Effector memory CD8-positive, alpha-beta T cell (primary cell): ENCODE measurements around the gene EFL1.
A peak's percentile ranks its signal among the peaks of the same experiment; 100 is the strongest.
"Not testable (repeated sequence)": the region's sequence is repeated elsewhere in the genome, so short reads cannot be mapped to it uniquely, and the experiment has no call there.

Source experiments
- ATAC-seq: fragments of 150-1000 bp; cut with Tn5 transposase; replicated peaks from 2 replicates; pipeline ENCODE4 v1.10.0; 2021; ENCODE audit warnings: mild to moderate bottlenecking, moderate library complexity
- DNase-seq, 3 experiments: peaks; one replicate each; pipeline ENCODE4 v3.0.0; 2021
- H3K27ac Mint-ChIP-seq, 2 donors: one replicate each; pipeline ENCODE4 v1.8.0; 2022; ENCODE audit warnings: mild to moderate bottlenecking in 2 of 2, mixed read lengths in 2 of 2, moderate library complexity in 2 of 2
- H3K27me3 Mint-ChIP-seq, 2 donors: one replicate each; pipeline ENCODE4 v1.8.0; 2022; ENCODE audit warnings: mixed read lengths in 2 of 2
- H3K36me3 Mint-ChIP-seq: one replicate; pipeline ENCODE4 v1.8.0; 2022; ENCODE audit warnings: mild to moderate bottlenecking, moderate library complexity, mixed read lengths; ENCODE audit not compliant: insufficient read depth
- H3K4me1 Mint-ChIP-seq, 2 donors: one replicate each; pipeline ENCODE4 v1.8.0; 2022; ENCODE audit warnings: low read depth in 2 of 2, mixed read lengths in 2 of 2
- H3K4me3 Mint-ChIP-seq, 2 donors: one replicate each; pipeline ENCODE4 v1.8.0; 2022; ENCODE audit warnings: mild to moderate bottlenecking in 2 of 2, mixed read lengths in 2 of 2, moderate library complexity in 2 of 2
- H3K9me3 Mint-ChIP-seq, 2 donors: one replicate each; pipeline ENCODE4 v1.8.0; 2022; ENCODE audit warnings: mixed read lengths in 2 of 2

Gene EFL1

DNA sequence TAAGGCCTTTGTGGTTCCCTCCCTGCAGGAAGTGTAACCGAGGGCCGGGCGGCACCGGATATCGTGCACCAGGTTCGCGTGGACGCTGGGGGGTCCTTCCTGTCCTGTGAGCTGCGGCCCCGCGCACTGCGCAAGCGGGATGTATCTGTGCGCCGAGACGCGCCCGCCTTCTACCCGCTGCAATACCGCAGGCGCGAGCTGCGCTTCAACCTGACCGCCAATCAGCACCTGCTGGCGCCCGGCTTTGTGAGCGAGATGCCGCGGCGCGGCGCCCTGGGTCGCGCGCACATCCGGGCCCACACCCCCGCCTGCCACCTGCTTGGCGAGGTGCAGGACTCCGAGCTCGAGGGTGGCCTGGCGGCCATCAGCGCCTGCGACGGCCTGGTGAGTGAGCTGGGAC is 36.0 kb upstream of the EFL1 start:
- peaks cover 0 to 9% of the 10 kb centered on the region in 2 donors for H3K4me1 Mint-ChIP-seq
- DNase-seq, result peak; percentile 40 to 52 (median 44)
- no peaks in the 10 kb centered on the region for H3K9me3 Mint-ChIP-seq
- no peaks in the 10 kb centered on the region for H3K27me3 Mint-ChIP-seq
- peak overlapping the region; percentile 29 to 51 for H3K4me3 Mint-ChIP-seq
- peak overlapping the region; percentile 28 to 35 for H3K27ac Mint-ChIP-seq
- H3K36me3 Mint-ChIP-seq, result peaks cover 7% of the 10 kb centered on the region
- ATAC-seq, result peak; percentile 92

DNA sequence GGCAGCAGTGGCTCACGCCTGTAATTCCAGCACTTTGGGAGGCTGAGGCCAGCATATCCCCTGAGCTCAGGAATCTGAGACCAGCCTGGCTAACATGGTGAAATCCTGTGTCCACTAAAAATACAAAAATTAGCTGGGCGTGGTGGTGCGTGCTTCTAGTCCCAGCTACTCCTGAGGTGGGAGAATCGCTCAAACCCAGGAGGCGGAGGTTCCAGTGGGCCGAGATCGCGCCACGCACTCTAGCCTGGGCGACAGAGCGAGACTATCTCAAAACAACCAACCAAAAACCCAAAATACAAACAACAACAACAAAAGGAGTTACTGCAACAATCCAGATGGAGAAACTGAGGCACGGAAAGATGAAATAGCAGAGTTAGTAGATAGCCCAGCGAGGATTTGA is 35.5 kb upstream of the EFL1 start:
- H3K4me3 Mint-ChIP-seq, result peak overlapping the region; percentile 29 to 51
- no peaks in the 10 kb centered on the region for H3K27me3 Mint-ChIP-seq
- DNase-seq (no peak), ATAC-seq (no peak)
- peaks cover 0 to 8% of the 10 kb centered on the region in 2 donors for H3K4me1 Mint-ChIP-seq
- H3K9me3 Mint-ChIP-seq, result no peaks in the 10 kb centered on the region
- H3K27ac Mint-ChIP-seq, result peak overlapping the region; percentile 28 to 35
- peaks cover 7% of the 10 kb centered on the region for H3K36me3 Mint-ChIP-seq

DNA sequence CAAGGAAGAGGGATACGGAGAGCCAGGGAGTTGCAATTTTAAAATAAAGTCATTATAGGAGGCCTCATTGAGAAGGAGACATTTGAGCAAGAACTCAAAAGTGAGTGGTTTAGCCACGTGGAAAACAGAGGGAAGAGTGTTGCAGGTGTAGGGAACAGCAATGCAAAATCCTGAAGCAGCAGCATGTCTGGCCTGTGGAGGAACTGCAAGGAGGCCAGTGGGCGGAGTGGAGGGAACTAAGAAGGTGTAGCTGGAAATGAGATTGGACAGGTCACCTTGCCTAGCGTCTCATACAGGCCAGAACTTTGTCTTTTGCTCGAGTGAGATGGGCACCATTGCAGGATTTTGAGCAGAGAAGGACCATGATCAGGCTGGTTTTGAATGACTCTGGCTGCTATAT is 35.0 kb upstream of the EFL1 start:
- Mint-ChIP-seq H3K27ac (no peak overlapping the region), H3K27me3 (no peaks in the 10 kb centered on the region), H3K36me3 (peaks cover 7% of the 10 kb centered on the region), H3K4me3 (peak overlapping the region in 1 of 2 donors; percentile 51), H3K9me3 (no peaks in the 10 kb centered on the region), H3K4me1 (peaks cover 0 to 8% of the 10 kb centered on the region in 2 donors)
- DNase-seq, result no peak
- no peak for ATAC-seq

DNA sequence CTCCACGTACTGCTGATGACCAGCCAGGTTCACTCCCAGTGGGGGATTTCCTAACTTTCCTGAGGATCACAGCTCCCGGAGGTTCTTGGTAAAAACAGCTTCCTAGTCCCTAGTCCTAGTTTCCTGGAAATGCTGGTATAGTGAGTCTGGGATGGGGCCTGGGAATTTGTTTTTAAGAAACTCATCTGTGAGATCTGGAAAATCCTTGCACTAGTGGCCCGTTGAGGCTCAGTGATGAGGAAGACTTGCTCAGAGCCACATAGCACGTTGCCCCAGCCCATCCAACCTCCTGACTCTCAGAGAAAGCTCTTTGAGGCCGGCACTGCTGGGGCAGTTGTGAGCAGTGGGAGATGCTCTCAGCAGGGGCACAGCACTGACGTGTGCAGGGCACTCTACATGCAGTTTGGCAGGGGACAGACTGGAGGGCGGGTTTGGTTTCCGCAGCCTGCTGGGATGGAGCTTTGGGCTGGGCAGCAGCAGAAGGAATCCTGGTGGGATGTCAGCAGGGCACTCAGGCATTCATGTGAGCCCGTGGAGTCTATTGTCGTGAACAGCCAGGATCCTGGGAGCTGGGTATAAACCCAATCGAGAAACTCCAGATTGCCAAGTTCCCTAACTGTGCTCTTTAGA is 31.6 kb upstream of the EFL1 start:
- no peak overlapping the region for H3K27ac Mint-ChIP-seq
- H3K4me1 Mint-ChIP-seq, result peaks cover 0 to 8% of the 10 kb centered on the region in 2 donors
- ATAC-seq, result no peak
- no peak overlapping the region for H3K4me3 Mint-ChIP-seq
- H3K27me3 Mint-ChIP-seq, result no peaks in the 10 kb centered on the region
- no peak for DNase-seq
- H3K36me3 Mint-ChIP-seq, result peaks cover 7% of the 10 kb centered on the region
- H3K9me3 Mint-ChIP-seq, result peaks cover 0 to 2% of the 10 kb centered on the region in 2 donors

DNA sequence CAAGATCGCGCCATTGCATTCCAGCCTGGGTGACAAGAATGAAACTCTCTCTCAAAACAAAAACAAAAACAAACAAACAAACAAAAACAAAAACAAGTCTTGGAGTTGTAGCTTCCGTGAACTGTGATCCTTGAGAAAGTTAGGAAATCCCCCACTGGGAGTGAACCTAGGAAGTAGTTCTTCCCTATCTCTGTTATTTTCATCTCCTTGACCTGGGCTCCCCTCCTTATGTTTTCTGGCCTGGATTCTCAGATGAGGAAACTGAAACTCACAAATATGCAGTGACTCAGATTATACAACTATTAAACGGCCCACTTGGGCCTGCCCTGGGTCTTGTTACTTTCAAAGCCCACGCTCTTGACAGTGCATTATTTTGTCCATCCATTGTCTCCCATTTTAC is 29.7 kb upstream of the EFL1 start:
- Mint-ChIP-seq H3K4me3 (no peak overlapping the region), H3K36me3 (peaks cover 3% of the 10 kb centered on the region), H3K4me1 (peaks cover 4 to 6% of the 10 kb centered on the region in 2 donors), H3K27me3 (no peaks in the 10 kb centered on the region), H3K9me3 (peaks cover 0 to 2% of the 10 kb centered on the region in 2 donors), H3K27ac (peak overlapping the region in 1 of 2 donors; percentile 36)
- ATAC-seq (no peak), DNase-seq (no peak)

DNA sequence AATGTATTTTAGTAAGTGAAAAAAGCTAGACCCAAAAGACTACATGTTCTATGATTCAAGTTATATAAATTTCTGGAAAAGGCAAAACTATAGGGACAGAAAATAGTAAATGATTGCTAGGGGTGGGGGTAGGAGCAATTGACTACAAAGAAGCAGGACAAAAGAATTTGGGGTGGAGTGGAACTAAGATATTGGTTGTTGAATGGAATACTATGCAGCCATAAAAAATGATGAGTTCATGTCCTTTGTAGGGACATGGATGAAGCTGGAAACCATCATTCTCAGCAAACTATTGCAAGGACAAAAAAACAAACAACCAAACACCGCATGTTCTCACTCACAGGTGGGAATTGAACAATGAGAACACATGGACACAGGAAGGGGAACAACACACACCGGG is 25.7 kb upstream of the EFL1 start:
- not testable (repeated sequence) for H3K9me3 Mint-ChIP-seq, H3K36me3 Mint-ChIP-seq, DNase-seq, H3K27ac Mint-ChIP-seq, H3K27me3 Mint-ChIP-seq, ATAC-seq, H3K4me3 Mint-ChIP-seq
- H3K4me1 Mint-ChIP-seq, result peaks cover 13 to 14% of the 10 kb centered on the region in 2 donors

DNA sequence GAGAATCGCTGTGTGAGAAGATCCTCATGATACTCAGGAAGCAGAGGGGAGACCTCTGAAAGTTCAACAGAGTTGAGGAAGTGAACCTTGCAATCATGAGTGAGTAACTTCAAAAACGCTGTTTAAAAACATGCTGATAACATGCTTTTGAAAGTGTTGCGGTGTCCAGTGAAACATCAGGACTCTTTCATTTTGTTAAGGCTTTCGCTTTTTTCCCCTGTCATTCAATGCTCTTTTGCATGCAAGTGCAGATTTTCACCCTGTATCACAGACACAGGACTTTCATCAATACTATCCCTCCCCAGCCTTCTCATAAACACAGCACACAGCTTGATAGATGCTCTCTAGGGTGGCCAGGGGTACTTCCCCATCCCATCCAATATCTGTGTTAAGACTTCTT is 23.9 kb upstream of the EFL1 start:
- Mint-ChIP-seq H3K27ac (peak overlapping the region; percentile 82 to 84), H3K4me1 (peaks cover 13 to 14% of the 10 kb centered on the region in 2 donors), H3K4me3 (peak overlapping the region; percentile 63 to 74)
- H3K27me3 Mint-ChIP-seq, H3K9me3 Mint-ChIP-seq, DNase-seq, H3K36me3 Mint-ChIP-seq: not testable (repeated sequence)
- ATAC-seq, result peak; percentile 36

DNA sequence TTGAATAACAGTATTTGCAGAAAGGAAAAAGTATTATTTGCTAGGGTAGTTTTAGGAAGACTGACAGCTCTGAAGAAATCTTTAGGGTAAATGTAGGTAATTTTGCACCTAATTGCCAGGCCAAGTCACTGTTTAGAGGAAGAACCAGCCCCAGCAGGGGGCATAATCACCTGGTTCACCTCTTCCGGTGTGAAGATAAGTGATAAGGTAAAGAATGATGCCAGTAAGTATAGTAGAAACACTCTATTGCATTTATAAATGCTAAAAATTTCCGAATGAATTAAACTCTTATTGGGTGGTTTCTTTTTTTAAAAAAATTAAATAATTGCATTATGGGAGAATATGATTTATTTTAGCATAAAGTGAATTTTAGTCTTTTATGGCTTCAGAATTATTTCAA is 21.8 kb upstream of the EFL1 start:
- H3K27ac Mint-ChIP-seq, result not testable (repeated sequence)

DNA sequence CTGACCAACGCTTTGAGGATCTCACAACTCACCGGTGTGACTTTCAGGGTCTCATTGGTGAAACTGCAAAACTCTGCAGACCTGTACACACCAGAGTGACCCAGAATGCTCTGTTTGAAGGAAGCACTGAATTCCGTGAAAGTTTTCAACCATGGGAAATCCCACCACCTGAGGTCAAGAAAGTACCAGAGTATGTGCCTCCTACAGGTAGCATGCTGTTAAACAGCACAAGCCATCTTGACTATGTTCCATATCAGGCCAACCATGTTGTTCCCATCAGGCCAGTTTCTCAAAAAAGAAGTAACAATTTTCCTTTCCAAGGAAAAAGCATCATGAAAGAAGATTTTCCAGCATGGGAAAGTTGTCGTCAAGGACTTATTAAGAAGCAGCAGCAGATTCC is 19.9 kb upstream of the EFL1 start:
- ATAC-seq, H3K36me3 Mint-ChIP-seq, DNase-seq, H3K4me3 Mint-ChIP-seq, H3K27ac Mint-ChIP-seq, H3K9me3 Mint-ChIP-seq: not testable (repeated sequence)
- Mint-ChIP-seq H3K4me1 (peaks cover 10 to 11% of the 10 kb centered on the region in 2 donors), H3K27me3 (peaks cover 7 to 17% of the 10 kb centered on the region in 2 donors)

More for the DNA sequence above, 21.8 kb upstream of the EFL1 start:
- H3K4me1 Mint-ChIP-seq, result peaks cover 13 to 14% of the 10 kb centered on the region in 2 donors
- not testable (repeated sequence) for H3K9me3 Mint-ChIP-seq, DNase-seq, H3K27me3 Mint-ChIP-seq, H3K4me3 Mint-ChIP-seq, H3K36me3 Mint-ChIP-seq
- ATAC-seq, result peak; percentile 75

DNA sequence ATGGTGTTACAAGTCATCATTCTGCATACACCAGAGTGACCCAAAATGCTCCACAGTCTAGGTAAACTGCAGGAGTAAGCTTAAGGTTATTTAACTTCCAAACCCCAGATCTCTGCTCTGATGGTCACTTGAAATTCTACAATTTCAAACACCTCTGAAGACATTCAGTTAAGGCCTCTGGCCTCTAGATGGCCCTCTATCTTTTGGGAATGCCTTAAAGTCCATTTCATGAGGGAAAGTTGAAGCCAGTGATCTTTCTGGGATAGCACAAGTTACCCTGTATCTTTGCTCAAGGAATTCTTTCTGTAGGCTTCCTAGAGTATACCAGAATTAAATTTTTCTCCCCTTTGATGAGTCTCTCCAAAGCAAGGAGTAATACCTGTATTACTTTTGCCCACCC is 18.7 kb upstream of the EFL1 start:
- not testable (repeated sequence) for H3K9me3 Mint-ChIP-seq, ATAC-seq, H3K4me1 Mint-ChIP-seq, H3K27me3 Mint-ChIP-seq, H3K4me3 Mint-ChIP-seq, H3K36me3 Mint-ChIP-seq, H3K27ac Mint-ChIP-seq, DNase-seq

DNA sequence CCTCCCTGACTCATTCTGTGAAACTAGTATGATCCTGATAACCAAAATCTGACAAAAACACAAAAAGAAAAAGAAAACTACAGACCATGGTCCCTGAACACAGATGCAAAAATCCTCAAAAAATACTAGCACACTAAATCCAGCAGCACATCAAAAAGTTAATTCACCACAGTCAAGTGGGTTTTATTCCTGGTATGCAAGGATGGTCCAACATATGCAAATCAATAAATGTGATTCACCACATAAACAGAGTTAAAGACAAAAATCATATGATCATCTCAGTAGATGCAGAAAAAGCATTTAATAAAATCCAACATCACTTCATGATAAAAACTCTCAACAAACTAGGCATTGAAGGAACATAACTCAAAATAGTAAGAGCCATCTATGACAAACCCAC is 12.9 kb upstream of the EFL1 start:
- DNase-seq (no peak), ATAC-seq (no peak)
- H3K9me3 Mint-ChIP-seq, result no peaks in the 10 kb centered on the region
- no peaks in the 10 kb centered on the region for H3K4me1 Mint-ChIP-seq
- no peaks in the 10 kb centered on the region for H3K36me3 Mint-ChIP-seq
- no peak overlapping the region for H3K27ac Mint-ChIP-seq
- H3K27me3 Mint-ChIP-seq, result peaks cover 25 to 32% of the 10 kb centered on the region in 2 donors
- H3K4me3 Mint-ChIP-seq, result no peak overlapping the region

DNA sequence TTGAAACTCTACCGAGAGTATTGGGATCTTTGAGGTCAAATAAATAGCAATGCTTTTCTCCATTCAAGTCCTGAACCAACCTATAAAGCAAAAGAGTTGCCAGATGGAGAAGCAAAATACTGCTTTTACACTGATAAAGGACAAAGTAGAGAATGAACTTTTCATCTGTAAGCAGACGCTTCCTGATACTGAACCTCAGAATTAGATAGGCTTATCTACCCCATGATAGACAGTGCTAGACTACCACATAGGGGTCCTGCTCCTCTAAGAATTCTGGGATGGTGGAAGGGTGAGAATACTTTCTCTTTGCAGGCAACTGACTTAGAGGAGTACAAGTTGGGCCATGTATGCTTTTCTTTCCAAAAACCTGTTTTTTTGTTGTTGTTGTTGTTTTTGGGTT is 9.6 kb upstream of the EFL1 start:
- H3K27ac Mint-ChIP-seq, result no peak overlapping the region
- no peak for DNase-seq
- ATAC-seq, result no peak

DNA sequence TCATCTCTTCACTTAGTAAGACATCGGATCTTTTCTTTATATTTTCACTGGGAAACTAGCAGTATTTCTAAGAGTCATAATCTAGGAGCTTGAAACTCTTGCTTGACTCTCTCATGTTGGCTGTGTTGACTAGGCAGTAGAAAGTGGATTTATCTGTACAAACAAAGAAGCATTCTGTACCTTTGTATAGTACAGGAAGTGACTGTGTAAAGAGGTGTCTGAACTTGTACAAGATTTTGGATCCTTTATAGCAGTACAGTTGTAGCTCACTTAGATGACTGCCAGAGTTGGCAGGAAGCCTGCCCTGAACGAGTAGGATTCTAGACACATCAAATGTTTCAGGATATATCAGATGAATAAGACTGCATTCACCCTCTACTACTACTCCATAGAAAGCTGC is 5.9 kb upstream of the EFL1 start:
- not testable (repeated sequence) for H3K36me3 Mint-ChIP-seq, H3K27ac Mint-ChIP-seq, DNase-seq, H3K4me1 Mint-ChIP-seq, ATAC-seq, H3K9me3 Mint-ChIP-seq, H3K27me3 Mint-ChIP-seq, H3K4me3 Mint-ChIP-seq

More for the DNA sequence above, 9.6 kb upstream of the EFL1 start:
- Mint-ChIP-seq H3K9me3 (no peaks in the 10 kb centered on the region), H3K27me3 (peaks cover 17 to 23% of the 10 kb centered on the region in 2 donors), H3K4me1 (no peaks in the 10 kb centered on the region), H3K4me3 (no peak overlapping the region), H3K36me3 (no peaks in the 10 kb centered on the region)

DNA sequence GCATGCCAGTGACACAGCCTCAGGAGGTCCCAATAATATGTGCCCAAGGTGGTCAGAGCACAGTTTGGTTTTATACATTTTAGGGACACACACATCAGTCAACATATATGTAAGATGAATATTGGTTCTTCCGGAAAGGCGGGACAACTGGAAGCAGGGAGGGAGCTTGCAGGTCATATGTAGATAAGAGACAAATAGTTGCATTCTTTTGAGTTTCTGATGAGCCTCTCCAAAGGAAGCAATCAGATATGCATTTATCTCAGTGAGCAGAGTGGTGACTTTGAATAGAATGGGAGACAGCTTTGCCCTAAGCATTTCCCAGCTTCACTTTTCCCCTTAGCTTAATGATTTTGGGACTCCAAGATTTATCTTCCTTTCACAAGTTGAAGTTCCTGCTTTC is 4.6 kb upstream of the EFL1 start:
- H3K4me3 Mint-ChIP-seq, DNase-seq, H3K27ac Mint-ChIP-seq, H3K9me3 Mint-ChIP-seq, H3K36me3 Mint-ChIP-seq, H3K27me3 Mint-ChIP-seq, ATAC-seq: not testable (repeated sequence)
- H3K4me1 Mint-ChIP-seq, result peaks cover 7 to 10% of the 10 kb centered on the region in 2 donors
